HepG2 (cell line): ENCODE data around the gene RHBDL1. TPM values are rescaled to one million over a fixed set of nuclear protein-coding genes. Genes with fewer than 3 reads are reported as not detected.

Experiments used
- AGO1 ChIP-seq: fragments of 200-400 bp; formaldehyde crosslinking; IDR thresholded peaks from 2 replicates; pipeline ENCODE4 v1.6.1; 2017; ENCODE audit warnings: mild to moderate bottlenecking, low read depth, low read length, moderate library complexity; ENCODE audit not compliant: poor library complexity, severe bottlenecking
- GRHL1 ChIP-seq: sonication (generic); formaldehyde crosslinking; conservative IDR thresholded peaks from 2 replicates; pipeline ENCODE4 v1.8.0; 2022; ENCODE audit warnings: missing genetic modification reagents
- HNRNPLL ChIP-seq: fragments of 200-400 bp; formaldehyde crosslinking; IDR thresholded peaks from 2 replicates; pipeline ENCODE4 v1.6.1; 2017; ENCODE audit warnings: mild to moderate bottlenecking, low read depth, low read length; ENCODE audit not compliant: poor library complexity, severe bottlenecking
- KDM5A ChIP-seq: fragments of 200-600 bp; sonication (generic); IDR thresholded peaks from 2 replicates; pipeline ENCODE4 v1.7.0; 2018; ENCODE audit warnings: antibody characterized with exemption, mild to moderate bottlenecking, low read length, borderline replicate concordance
- SALL2 ChIP-seq: sonication (generic); formaldehyde crosslinking; IDR thresholded peaks from 2 replicates; pipeline ENCODE4 v1.8.1; 2023; ENCODE audit warnings: mild to moderate bottlenecking, missing genetic modification reagents, inconsistent platforms
- SNAPC4 ChIP-seq: sonication (generic); formaldehyde crosslinking; IDR thresholded peaks from 2 replicates; pipeline ENCODE4 v1.4.0; 2020; ENCODE audit warnings: mild to moderate bottlenecking, missing genetic modification reagents
- SRY ChIP-seq: sonication (generic); formaldehyde crosslinking; IDR thresholded peaks from 2 replicates; pipeline ENCODE4 v1.8.0; 2022; ENCODE audit warnings: mild to moderate bottlenecking, missing genetic modification reagents
- THYN1 ChIP-seq: sonication (generic); formaldehyde crosslinking; IDR thresholded peaks from 2 replicates; pipeline ENCODE4 v1.8.1; 2023; ENCODE audit warnings: low read depth, mild to moderate bottlenecking, moderate library complexity, missing genetic modification reagents, borderline replicate concordance
- ZFP36 ChIP-seq: fragments of 150-350 bp; IDR thresholded peaks from 2 replicates; pipeline ENCODE4 v1.6.1; 2018; ENCODE audit warnings: borderline replicate concordance, low read length, low read depth; ENCODE audit not compliant: partially characterized antibody
- ZFP82 ChIP-seq: sonication (generic); formaldehyde crosslinking; IDR thresholded peaks from 2 replicates; pipeline ENCODE4 v1.5.1; 2020; ENCODE audit warnings: mild to moderate bottlenecking, missing genetic modification reagents, borderline replicate concordance
- ZNF160 ChIP-seq: sonication (generic); formaldehyde crosslinking; IDR thresholded peaks from 2 replicates; pipeline ENCODE4 v1.8.0; 2022; ENCODE audit warnings: mild to moderate bottlenecking, inconsistent platforms, missing genetic modification reagents
- ZNF253 ChIP-seq: sonication (generic); formaldehyde crosslinking; IDR thresholded peaks from 2 replicates; pipeline ENCODE4 v1.8.0; 2022; ENCODE audit warnings: mild to moderate bottlenecking, missing genetic modification reagents, borderline replicate concordance
- ZNF382 ChIP-seq: sonication (generic); formaldehyde crosslinking; IDR thresholded peaks from 2 replicates; pipeline ENCODE4 v1.5.0; 2020; ENCODE audit warnings: missing genetic modification reagents, mild to moderate bottlenecking, borderline replicate concordance
- ZNF609 ChIP-seq: sonication (generic); formaldehyde crosslinking; IDR thresholded peaks from 2 replicates; pipeline ENCODE4 v1.4.0; 2020; ENCODE audit warnings: mild to moderate bottlenecking, missing genetic modification reagents, borderline replicate concordance
- ZNF776 ChIP-seq: sonication (generic); formaldehyde crosslinking; IDR thresholded peaks from 2 replicates; pipeline ENCODE4 v1.4.0; 2020; ENCODE audit warnings: mild to moderate bottlenecking, missing genetic modification reagents
- polyA plus RNA-seq, 8 experiments: library from polyadenylated mRNA; depleted of rRNA in 3 of 8; stranded (reverse) in 7 of 8; unstranded in 1 of 8; fragments of >200 nt; fragmentation: Illumina TruSeq in 4 of 8; extraction: Trizol in 4 of 8; gene quantifications; 2 replicates each; pipeline versions ENCODE4 v1.2.1 to v1.2.3, GENCODE V29; 2011 to 2016; ENCODE audit warnings: low read depth in 4 of 8, missing spikeins in 1 of 8, mixed read lengths in 1 of 8; ENCODE audit not compliant: insufficient read depth in 1 of 8
- total RNA-seq, 5 experiments: library from RNA; depleted of rRNA; stranded (reverse); fragments of >200 nt; fragmentation: Illumina TruSeq; extraction: Trizol; gene quantifications; 2 replicates each; pipeline ENCODE4 v1.2.3, GENCODE V29; 2016; ENCODE audit warnings: low read depth in 1 of 5

RHBDL1 gene
- total and polyA plus RNA-seq, 2 of the 13 experiments (the other 11 are each of a cell fraction or from before 2014, with no cell fraction given) = 1.8 to 3.8 TPM

- TF ChIP-seq ZNF609 (CRISPR knock-in tag) (no peak; the same call in 1 of the 2 replicates), AGO1 (peak; percentile 35), GRHL1 (CRISPR knock-in tag) (no peak), KDM5A (no peak), ZNF382 (CRISPR knock-in tag) (no peak), ZFP82 (CRISPR knock-in tag) (no peak), SALL2 (CRISPR knock-in tag) (0 out of 2 replicates have a peak, but pooled peaks have one; percentile 25), ZNF776 (peak; percentile 26; the same call in 1 of the 2 replicates), ZNF160 (CRISPR knock-in tag) (0 out of 2 replicates have a peak, but pooled peaks have one; percentile 29), HNRNPLL (peak; percentile 16), SRY (CRISPR knock-in tag) (0 out of 2 replicates have a peak, but pooled peaks have one; percentile 21), ZNF253 (no peak), SNAPC4 (CRISPR knock-in tag) (no peak), ZFP36 (peak; percentile 95), THYN1 (CRISPR knock-in tag) (no peak)
These were observed 51.2 kb downstream of the RHBDL1 start, which contains the start of the genes CCDC78 and HAGHL (continued) for GRCh38 chr16:726438-727290.
